Measurements from ENCODE around the gene ABCC2. TPM values are rescaled to one million over a fixed set of nuclear protein-coding genes. Genes with fewer than 3 reads are reported as not detected.

Gene ABCC2
- total RNA-seq, 1 experiment from 2014 or later, result 129 TPM

DNA sequence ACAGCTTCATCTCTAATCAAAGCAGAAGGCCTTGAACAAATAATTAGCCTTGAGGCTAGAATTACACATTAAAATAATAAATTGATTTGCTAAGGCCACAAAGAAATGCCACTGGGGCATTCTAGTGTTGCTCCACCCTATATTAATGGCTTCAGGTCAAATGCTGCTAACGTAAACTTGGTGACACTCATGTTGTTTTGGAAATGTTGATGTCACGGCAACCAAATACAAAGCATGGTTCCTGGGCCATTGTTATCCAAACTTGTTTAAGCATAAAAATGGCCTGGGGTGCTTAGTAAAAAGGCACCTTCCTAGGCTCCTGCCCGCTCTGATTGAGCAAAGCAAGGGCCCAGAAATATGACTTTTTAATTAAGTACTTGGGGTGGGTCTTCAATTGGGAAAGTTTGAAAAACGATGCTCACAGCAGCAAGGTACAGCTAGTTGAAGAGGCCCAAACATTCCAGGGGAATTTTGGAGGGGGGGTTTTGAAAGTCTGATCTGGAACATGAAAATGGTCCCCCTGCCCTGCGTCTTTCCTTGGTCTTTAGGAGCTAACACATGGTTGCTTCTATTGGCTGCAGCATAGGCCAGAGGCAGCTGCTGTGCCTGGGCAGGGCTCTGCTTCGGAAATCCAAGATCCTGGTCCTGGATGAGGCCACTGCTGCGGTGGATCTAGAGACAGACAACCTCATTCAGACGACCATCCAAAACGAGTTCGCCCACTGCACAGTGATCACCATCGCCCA is 67.8 kb downstream of the ABCC2 start:
- intact Hi-C loops (cut with micrococcal nuclease; ENCODE audit: unreplicated experiment), result no loop called here
- ChIA-PET CTCF (interaction anchor here (0.5 to 0.9 kb wide), 3 partner anchors 9 to 244 kb away, joined by 3 to 5 read pairs (median 3); no protein-coding TSS in a partner anchor), POLR2A (no interaction called here)
- H3K36me3 ChIP-seq (ENCODE audit: control insufficient read depth, insufficient read depth, low read length), result peaks cover 7% of the 10 kb centered on the region
- H3K4me3 ChIP-seq (ENCODE audit: low read depth, low read length), result no peak overlapping the region
- Mint-ChIP-seq H3K4me1 (ENCODE audit: low read depth, unreplicated experiment) (peaks cover 23% of the 10 kb centered on the region), H3K27me3 (ENCODE audit: insufficient read depth, unreplicated experiment) (no peaks in the 10 kb centered on the region), H3K27ac (ENCODE audit: unreplicated experiment) (peak overlapping the region; percentile 35), H3K36me3 (ENCODE audit: insufficient read depth, unreplicated experiment) (peaks cover 86% of the 10 kb centered on the region), H3K9me3 (ENCODE audit: unreplicated experiment) (no peaks in the 10 kb centered on the region), H3K4me3 (ENCODE audit: unreplicated experiment) (no peak overlapping the region)
- H3K4me1 ChIP-seq, result peaks cover 19% of the 10 kb centered on the region
- DNase-seq, result peak in 1 of 2 experiments; percentile 23
- TF ChIP-seq, protein P1, sequence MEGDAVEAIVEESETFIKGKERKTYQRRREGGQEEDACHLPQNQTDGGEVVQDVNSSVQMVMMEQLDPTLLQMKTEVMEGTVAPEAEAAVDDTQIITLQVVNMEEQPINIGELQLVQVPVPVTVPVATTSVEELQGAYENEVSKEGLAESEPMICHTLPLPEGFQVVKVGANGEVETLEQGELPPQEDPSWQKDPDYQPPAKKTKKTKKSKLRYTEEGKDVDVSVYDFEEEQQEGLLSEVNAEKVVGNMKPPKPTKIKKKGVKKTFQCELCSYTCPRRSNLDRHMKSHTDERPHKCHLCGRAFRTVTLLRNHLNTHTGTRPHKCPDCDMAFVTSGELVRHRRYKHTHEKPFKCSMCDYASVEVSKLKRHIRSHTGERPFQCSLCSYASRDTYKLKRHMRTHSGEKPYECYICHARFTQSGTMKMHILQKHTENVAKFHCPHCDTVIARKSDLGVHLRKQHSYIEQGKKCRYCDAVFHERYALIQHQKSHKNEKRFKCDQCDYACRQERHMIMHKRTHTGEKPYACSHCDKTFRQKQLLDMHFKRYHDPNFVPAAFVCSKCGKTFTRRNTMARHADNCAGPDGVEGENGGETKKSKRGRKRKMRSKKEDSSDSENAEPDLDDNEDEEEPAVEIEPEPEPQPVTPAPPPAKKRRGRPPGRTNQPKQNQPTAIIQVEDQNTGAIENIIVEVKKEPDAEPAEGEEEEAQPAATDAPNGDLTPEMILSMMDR (IDR thresholded peaks at IDR 0.05; ENCODE audit: insufficient read depth in 1 of 2, low read depth in 1 of 2, low read length in 1 of 2, severe bottlenecking in 1 of 2, unreplicated experiment in 1 of 2), result no peak
- H3K9me3 ChIP-seq, result no peaks in the 10 kb centered on the region
- BruUV-seq (replicated peaks), result no TSS peak
- no peaks in the 10 kb centered on the region for H3K27me3 ChIP-seq (replicated peaks; ENCODE audit: control insufficient read depth, insufficient read depth, low read length)

DNA sequence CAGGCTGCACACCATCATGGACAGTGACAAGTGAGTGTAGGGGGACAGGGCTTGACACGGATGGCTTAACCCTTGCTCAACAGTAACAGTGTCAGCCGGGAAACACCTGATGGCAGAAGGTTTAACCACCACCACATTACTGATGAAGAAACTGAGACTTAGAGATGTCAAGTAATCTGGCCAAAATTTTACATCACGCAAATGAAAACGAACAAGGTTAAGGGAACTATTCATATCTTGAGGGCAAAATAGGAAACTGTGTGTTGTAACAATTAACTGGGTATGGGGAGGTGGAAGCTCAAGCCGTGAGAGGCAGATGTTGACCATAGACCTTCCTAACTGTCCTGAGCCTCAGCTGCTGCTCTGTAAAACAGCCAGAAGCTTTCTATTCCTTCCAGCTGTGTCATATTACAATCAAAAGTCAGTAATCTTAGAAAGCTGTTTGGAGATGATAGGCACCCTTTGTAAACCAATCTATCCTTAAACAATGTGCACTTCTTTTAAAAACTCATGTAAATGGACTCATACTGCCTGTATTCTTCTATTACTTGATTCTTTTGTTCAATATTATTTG is 68.4 kb downstream of the ABCC2 start:
- POLR2A ChIA-PET, result no interaction called here

DNA sequence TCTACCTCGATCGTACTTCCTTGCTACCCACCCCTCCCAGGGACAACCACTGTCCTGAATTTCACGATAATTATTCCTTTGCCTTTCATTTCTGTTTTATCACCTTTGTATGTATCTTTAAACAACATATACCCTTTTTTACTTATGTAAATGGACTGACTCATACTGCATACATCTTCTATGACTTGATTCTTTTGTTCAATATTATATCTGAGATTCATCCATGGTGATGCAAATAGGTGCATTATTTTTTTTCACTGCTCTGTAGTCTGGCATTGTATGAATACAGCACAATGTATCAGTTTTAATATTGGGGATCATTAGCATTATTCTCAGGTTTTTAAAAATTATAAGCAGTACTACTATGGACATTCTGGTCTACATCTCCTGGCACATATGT is 69.4 kb downstream of the ABCC2 start:
- Mint-ChIP-seq H3K27ac (ENCODE audit: unreplicated experiment) (no peak overlapping the region), H3K9me3 (ENCODE audit: unreplicated experiment) (no peaks in the 10 kb centered on the region), H3K4me3 (ENCODE audit: unreplicated experiment) (no peak overlapping the region), H3K36me3 (ENCODE audit: insufficient read depth, unreplicated experiment) (peaks cover 71% of the 10 kb centered on the region), H3K4me1 (ENCODE audit: low read depth, unreplicated experiment) (peaks cover 27% of the 10 kb centered on the region), H3K27me3 (ENCODE audit: insufficient read depth, unreplicated experiment) (no peaks in the 10 kb centered on the region)
- no peak overlapping the region for H3K4me3 ChIP-seq (ENCODE audit: low read depth, low read length)
- peaks cover 7% of the 10 kb centered on the region for H3K36me3 ChIP-seq (ENCODE audit: control insufficient read depth, insufficient read depth, low read length)
- CTCF ChIA-PET, result no interaction called here
- POLR2A ChIA-PET, result no interaction called here
- H3K9me3 ChIP-seq, result no peaks in the 10 kb centered on the region
- H3K27me3 ChIP-seq (replicated peaks; ENCODE audit: control insufficient read depth, insufficient read depth, low read length), result no peaks in the 10 kb centered on the region
- TSS peak; percentile 45 for BruUV-seq (replicated peaks)
- H3K4me1 ChIP-seq, result peaks cover 19% of the 10 kb centered on the region
- TF ChIP-seq, protein P1 (IDR thresholded peaks at IDR 0.05; ENCODE audit: insufficient read depth in 1 of 2, low read depth in 1 of 2, low read length in 1 of 2, severe bottlenecking in 1 of 2, unreplicated experiment in 1 of 2), result no peak
- no peak for DNase-seq
- intact Hi-C loops (cut with micrococcal nuclease; ENCODE audit: unreplicated experiment), result no loop called here

More for the DNA sequence above, 68.4 kb downstream of the ABCC2 start:
- H3K9me3 Mint-ChIP-seq (ENCODE audit: unreplicated experiment), result no peaks in the 10 kb centered on the region
- peaks cover 19% of the 10 kb centered on the region for H3K4me1 ChIP-seq
- H3K36me3 ChIP-seq (ENCODE audit: control insufficient read depth, insufficient read depth, low read length), result peaks cover 7% of the 10 kb centered on the region
- no peak for DNase-seq
- BruUV-seq (replicated peaks), result no TSS peak
- no peaks in the 10 kb centered on the region for H3K27me3 ChIP-seq (replicated peaks; ENCODE audit: control insufficient read depth, insufficient read depth, low read length)
- peaks cover 80% of the 10 kb centered on the region for H3K36me3 Mint-ChIP-seq (ENCODE audit: insufficient read depth, unreplicated experiment)
- no peaks in the 10 kb centered on the region for H3K27me3 Mint-ChIP-seq (ENCODE audit: insufficient read depth, unreplicated experiment)
- peak overlapping the region; percentile 35 for H3K27ac Mint-ChIP-seq (ENCODE audit: unreplicated experiment)
- CTCF ChIA-PET, result no interaction called here
- intact Hi-C loops (cut with micrococcal nuclease; ENCODE audit: unreplicated experiment), result no loop called here
- no peaks in the 10 kb centered on the region for H3K9me3 ChIP-seq
- H3K4me1 Mint-ChIP-seq (ENCODE audit: low read depth, unreplicated experiment), result peaks cover 23% of the 10 kb centered on the region
- H3K4me3 ChIP-seq (ENCODE audit: low read depth, low read length), result no peak overlapping the region
- H3K4me3 Mint-ChIP-seq (ENCODE audit: unreplicated experiment), result no peak overlapping the region
- TF ChIP-seq, protein P1 (IDR thresholded peaks at IDR 0.05; ENCODE audit: insufficient read depth in 1 of 2, low read depth in 1 of 2, low read length in 1 of 2, severe bottlenecking in 1 of 2, unreplicated experiment in 1 of 2), result no peak
